HEK293 (cell line): ENCODE results near the gene MYO1D.

Experiments used
- CTCF ChIA-PET: fragments of 350-600 bp; formaldehyde crosslinking; extraction: SDS; loops from one replicate; lab custom pipeline; 2021; ENCODE audit warnings: antibody characterized with exemption; lab: Yijun Ruan, JAX
- POLR2A ChIA-PET: fragments of 300-600 bp; formaldehyde crosslinking; extraction: SDS; loops from one replicate; lab custom pipeline; 2020; ENCODE audit warnings: antibody characterized with exemption, inconsistent platforms; lab: Yijun Ruan, JAX
- H3K27ac ChIP-seq: fragments of 200-500 bp; sonication (Bioruptor generic); 2 replicates; pipeline ENCODE4 v1.5.1; 2014; ENCODE audit warnings: low read depth, low read length, control low read depth, inconsistent platforms; ENCODE audit errors: extremely low read depth
- H3K36me3 ChIP-seq, 2 experiments: fragments of 200-500 bp in 1 of 2; sonication (Bioruptor generic) in 1 of 2; 1 replicate in 1 of 2; 2 replicates in 1 of 2; pipeline ENCODE4 v1.5.1; 2014 to 2017; ENCODE audit warnings: inconsistent platforms in 2 of 2, low read length in 2 of 2; ENCODE audit not compliant: control insufficient read depth in 2 of 2, insufficient read depth in 1 of 2
- H3K4me1 ChIP-seq: fragments of 200-500 bp; sonication (Bioruptor generic); 2 replicates; pipeline ENCODE4 v1.5.1; 2014; ENCODE audit warnings: mild to moderate bottlenecking, low read length, inconsistent platforms; ENCODE audit not compliant: control insufficient read depth, insufficient read depth
- H3K4me3 ChIP-seq: 2 replicates; pipeline ENCODE4 v1.5.1; 2011; ENCODE audit warnings: low read depth, mild to moderate bottlenecking, control low read depth, low read length, moderate library complexity
- H3K9me3 ChIP-seq: fragments of 200-500 bp; sonication (Bioruptor generic); 2 replicates; pipeline ENCODE4 v1.5.1; 2014; ENCODE audit warnings: low read depth, low read length, inconsistent platforms; ENCODE audit not compliant: control insufficient read depth, insufficient read depth
- GLIS1 ChIP-seq: fragments of 450-650 bp; formaldehyde crosslinking; IDR thresholded peaks from 2 replicates; pipeline ENCODE4 v1.5.1; 2016; ENCODE audit warnings: missing biosample characterization, missing genetic modification characterization
- KLF1 ChIP-seq: fragments of 450-650 bp; formaldehyde crosslinking; IDR thresholded peaks from 2 replicates; pipeline ENCODE4 v1.5.1; 2016; ENCODE audit warnings: missing biosample characterization, missing genetic modification characterization
- KLF8 ChIP-seq: fragments of 450-650 bp; formaldehyde crosslinking; IDR thresholded peaks from 2 replicates; pipeline ENCODE4 v1.5.1; 2016; ENCODE audit warnings: missing biosample characterization, missing genetic modification characterization
- MEIS1 ChIP-seq: sonication (generic); formaldehyde crosslinking; IDR thresholded peaks from 2 replicates; pipeline ENCODE4 v1.8.1; 2022; ENCODE audit warnings: missing genetic modification reagents, mild to moderate bottlenecking, borderline replicate concordance
- MYNN ChIP-seq: fragments of 450-650 bp; formaldehyde crosslinking; IDR thresholded peaks from 2 replicates; pipeline ENCODE4 v1.5.1; 2016; ENCODE audit warnings: missing biosample characterization, missing genetic modification characterization, borderline replicate concordance
- SETDB1 ChIP-seq: IDR thresholded peaks from one replicate; pipeline ENCODE4 v1.6.1; 2017; ENCODE audit warnings: mild to moderate bottlenecking, low read length, moderate library complexity, mixed read lengths; ENCODE audit not compliant: insufficient read length
- TRIM28 ChIP-seq: IDR thresholded peaks from 2 replicates; pipeline ENCODE4 v1.6.1; 2011; ENCODE audit warnings: low read length, control low read depth, borderline replicate concordance
- ZBTB21 ChIP-seq: fragments of 450-650 bp; formaldehyde crosslinking; IDR thresholded peaks from 2 replicates; pipeline ENCODE4 v1.5.1; 2017; ENCODE audit warnings: missing biosample characterization, missing genetic modification characterization
- ZNF114 ChIP-seq: fragments of 450-650 bp; formaldehyde crosslinking; IDR thresholded peaks from 2 replicates; pipeline ENCODE4 v1.5.0; 2017; ENCODE audit warnings: missing biosample characterization, missing genetic modification characterization
- ZNF174 ChIP-seq: fragments of 450-650 bp; formaldehyde crosslinking; IDR thresholded peaks from 2 replicates; pipeline ENCODE4 v1.5.0; 2017; ENCODE audit warnings: missing biosample characterization, mild to moderate bottlenecking, missing genetic modification characterization
- ZNF366 ChIP-seq: fragments of 450-650 bp; formaldehyde crosslinking; conservative IDR thresholded peaks from 2 replicates; pipeline ENCODE4 v1.5.1; 2016; ENCODE audit warnings: missing biosample characterization, missing genetic modification characterization
- ZNF555 ChIP-seq: fragments of 450-650 bp; formaldehyde crosslinking; conservative IDR thresholded peaks from 2 replicates; pipeline ENCODE4 v1.5.1; 2017; ENCODE audit warnings: missing biosample characterization, mild to moderate bottlenecking, missing genetic modification characterization, inconsistent platforms
- ZNF558 ChIP-seq: fragments of 450-650 bp; formaldehyde crosslinking; IDR thresholded peaks from 2 replicates; pipeline ENCODE4 v1.5.1; 2016; ENCODE audit warnings: missing biosample characterization, missing genetic modification characterization
- ZNF660 ChIP-seq: fragments of 450-650 bp; IDR thresholded peaks from 2 replicates; pipeline ENCODE4 v1.5.1; 2018; ENCODE audit warnings: missing biosample characterization, mild to moderate bottlenecking, missing genetic modification characterization
- ZNF791 ChIP-seq: fragments of 450-650 bp; formaldehyde crosslinking; IDR thresholded peaks from 2 replicates; pipeline ENCODE4 v1.5.1; 2016; ENCODE audit warnings: missing biosample characterization, missing genetic modification characterization
- ZSCAN23 ChIP-seq: fragments of 450-650 bp; formaldehyde crosslinking; IDR thresholded peaks from 2 replicates; pipeline ENCODE4 v1.5.1; 2016; ENCODE audit warnings: missing biosample characterization, missing genetic modification characterization
- TF ChIP-seq, protein P1 (sequence below): fragments of 450-650 bp; formaldehyde crosslinking; IDR thresholded peaks from 2 replicates; pipeline ENCODE4; 2016; ENCODE audit warnings: missing biosample characterization, missing genetic modification characterization
- TF ChIP-seq, protein P2 (sequence below): fragments of 450-650 bp; formaldehyde crosslinking; IDR thresholded peaks from 2 replicates; pipeline ENCODE4 v1.5.1; 2016; ENCODE audit warnings: missing biosample characterization, missing genetic modification characterization, low read depth
- TF ChIP-seq, protein P3 (sequence below): fragments of 450-650 bp; formaldehyde crosslinking; IDR thresholded peaks from 2 replicates; pipeline ENCODE4 v1.5.1; 2016; ENCODE audit warnings: missing biosample characterization, missing genetic modification characterization
- TF ChIP-seq, protein P4 (sequence below): fragments of 450-650 bp; formaldehyde crosslinking; IDR thresholded peaks from 2 replicates; pipeline ENCODE4 v1.5.1; 2016; ENCODE audit warnings: missing biosample characterization, missing genetic modification characterization
- TF ChIP-seq, protein P5 (sequence below): fragments of 450-650 bp; formaldehyde crosslinking; IDR thresholded peaks from 2 replicates; pipeline ENCODE4 v1.5.1; 2016; ENCODE audit warnings: missing biosample characterization, missing genetic modification characterization
- TF ChIP-seq, protein P6 (sequence below): fragments of 450-650 bp; formaldehyde crosslinking; IDR thresholded peaks from 2 replicates; pipeline ENCODE4 v1.5.1; 2017; ENCODE audit warnings: missing biosample characterization, missing genetic modification characterization
- TF ChIP-seq, protein P7 (sequence below): fragments of 450-650 bp; formaldehyde crosslinking; IDR thresholded peaks from 2 replicates; pipeline ENCODE4 v1.5.0; 2017; ENCODE audit warnings: missing biosample characterization, missing genetic modification characterization, borderline replicate concordance

The MYO1D gene

DNA sequence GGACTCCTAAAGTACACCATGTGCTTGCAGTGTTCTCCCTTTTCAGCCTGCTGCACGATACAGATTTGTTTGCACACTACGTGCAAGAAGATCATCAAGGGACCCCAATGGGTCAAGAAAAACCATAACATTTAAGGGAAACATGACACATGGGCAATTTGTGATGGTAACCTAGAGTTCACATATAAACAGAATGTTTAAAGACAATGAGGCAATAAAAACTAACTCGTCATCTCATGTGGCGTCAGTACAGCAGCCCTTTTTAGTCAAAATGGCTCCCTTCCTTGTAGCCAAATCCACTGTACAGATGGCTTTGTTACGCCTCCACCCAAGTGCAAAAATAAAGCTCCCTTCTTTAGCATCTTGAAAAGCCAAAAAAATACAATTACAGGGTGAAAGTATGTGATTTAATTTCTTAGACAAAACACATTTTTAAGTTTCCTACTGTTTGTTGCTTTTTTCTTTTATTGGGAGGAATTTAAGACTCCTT is 216.4 kb downstream of the MYO1D start:
- H3K9me3 ChIP-seq = no peaks in the 10 kb centered on the region
- no peak overlapping the region for H3K4me3 ChIP-seq
- no peak overlapping the region for H3K27ac ChIP-seq
- TF ChIP-seq, protein P1, sequence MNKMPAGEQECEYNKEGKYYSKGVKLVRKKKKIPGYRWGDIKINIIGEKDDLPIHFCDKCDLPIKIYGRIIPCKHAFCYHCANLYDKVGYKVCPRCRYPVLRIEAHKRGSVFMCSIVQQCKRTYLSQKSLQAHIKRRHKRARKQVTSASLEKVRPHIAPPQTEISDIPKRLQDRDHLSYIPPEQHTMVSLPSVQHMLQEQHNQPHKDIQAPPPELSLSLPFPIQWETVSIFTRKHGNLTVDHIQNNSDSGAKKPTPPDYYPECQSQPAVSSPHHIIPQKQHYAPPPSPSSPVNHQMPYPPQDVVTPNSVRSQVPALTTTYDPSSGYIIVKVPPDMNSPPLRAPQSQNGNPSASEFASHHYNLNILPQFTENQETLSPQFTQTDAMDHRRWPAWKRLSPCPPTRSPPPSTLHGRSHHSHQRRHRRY (tag by site-specific recombination) = no peak
- TF ChIP-seq ZBTB21 (no peak), KLF8 (tag by site-specific recombination) (no peak), KLF1 (tag by site-specific recombination) (no peak), GLIS1 (tag by site-specific recombination) (no peak), ZSCAN23 (tag by site-specific recombination) (no peak), ZNF558 (no peak), ZNF366 (tag by site-specific recombination) (no peak), ZNF555 (tag by site-specific recombination) (no peak), ZNF791 (tag by site-specific recombination) (no peak)
- TF ChIP-seq, protein P2, sequence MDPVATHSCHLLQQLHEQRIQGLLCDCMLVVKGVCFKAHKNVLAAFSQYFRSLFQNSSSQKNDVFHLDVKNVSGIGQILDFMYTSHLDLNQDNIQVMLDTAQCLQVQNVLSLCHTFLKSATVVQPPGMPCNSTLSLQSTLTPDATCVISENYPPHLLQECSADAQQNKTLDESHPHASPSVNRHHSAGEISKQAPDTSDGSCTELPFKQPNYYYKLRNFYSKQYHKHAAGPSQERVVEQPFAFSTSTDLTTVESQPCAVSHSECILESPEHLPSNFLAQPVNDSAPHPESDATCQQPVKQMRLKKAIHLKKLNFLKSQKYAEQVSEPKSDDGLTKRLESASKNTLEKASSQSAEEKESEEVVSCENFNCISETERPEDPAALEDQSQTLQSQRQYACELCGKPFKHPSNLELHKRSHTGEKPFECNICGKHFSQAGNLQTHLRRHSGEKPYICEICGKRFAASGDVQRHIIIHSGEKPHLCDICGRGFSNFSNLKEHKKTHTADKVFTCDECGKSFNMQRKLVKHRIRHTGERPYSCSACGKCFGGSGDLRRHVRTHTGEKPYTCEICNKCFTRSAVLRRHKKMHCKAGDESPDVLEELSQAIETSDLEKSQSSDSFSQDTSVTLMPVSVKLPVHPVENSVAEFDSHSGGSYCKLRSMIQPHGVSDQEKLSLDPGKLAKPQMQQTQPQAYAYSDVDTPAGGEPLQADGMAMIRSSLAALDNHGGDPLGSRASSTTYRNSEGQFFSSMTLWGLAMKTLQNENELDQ = no peak
- TF ChIP-seq, protein P3, sequence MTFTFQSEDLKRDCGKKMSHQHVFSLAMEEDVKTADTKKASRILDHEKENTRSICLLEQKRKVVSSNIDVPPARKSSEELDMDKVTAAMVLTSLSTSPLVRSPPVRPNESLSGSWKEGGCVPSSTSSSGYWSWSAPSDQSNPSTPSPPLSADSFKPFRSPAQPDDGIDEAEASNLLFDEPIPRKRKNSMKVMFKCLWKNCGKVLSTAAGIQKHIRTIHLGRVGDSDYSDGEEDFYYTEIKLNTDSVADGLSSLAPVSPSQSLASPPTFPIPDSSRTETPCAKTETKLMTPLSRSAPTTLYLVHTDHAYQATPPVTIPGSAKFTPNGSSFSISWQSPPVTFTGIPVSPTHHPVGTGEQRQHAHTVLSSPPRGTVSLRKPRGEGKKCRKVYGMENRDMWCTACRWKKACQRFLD (tag by site-specific recombination) = no peak
- TF ChIP-seq, protein P4, sequence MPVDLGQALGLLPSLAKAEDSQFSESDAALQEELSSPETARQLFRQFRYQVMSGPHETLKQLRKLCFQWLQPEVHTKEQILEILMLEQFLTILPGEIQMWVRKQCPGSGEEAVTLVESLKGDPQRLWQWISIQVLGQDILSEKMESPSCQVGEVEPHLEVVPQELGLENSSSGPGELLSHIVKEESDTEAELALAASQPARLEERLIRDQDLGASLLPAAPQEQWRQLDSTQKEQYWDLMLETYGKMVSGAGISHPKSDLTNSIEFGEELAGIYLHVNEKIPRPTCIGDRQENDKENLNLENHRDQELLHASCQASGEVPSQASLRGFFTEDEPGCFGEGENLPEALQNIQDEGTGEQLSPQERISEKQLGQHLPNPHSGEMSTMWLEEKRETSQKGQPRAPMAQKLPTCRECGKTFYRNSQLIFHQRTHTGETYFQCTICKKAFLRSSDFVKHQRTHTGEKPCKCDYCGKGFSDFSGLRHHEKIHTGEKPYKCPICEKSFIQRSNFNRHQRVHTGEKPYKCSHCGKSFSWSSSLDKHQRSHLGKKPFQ (tag by site-specific recombination) = no peak
- POLR2A ChIA-PET = no interaction called here
- CTCF ChIA-PET = interaction anchor here (0.7 to 1.0 kb wide), 3 partner anchors 8 to 96 kb away, joined by 3 to 6 read pairs (median 3); no protein-coding TSS in a partner anchor
- H3K4me1 ChIP-seq = no peaks in the 10 kb centered on the region
- peaks cover 8 to 16% of the 10 kb centered on the region in 2 experiments; a peak in 2 of 3 replicates for H3K36me3 ChIP-seq

DNA sequence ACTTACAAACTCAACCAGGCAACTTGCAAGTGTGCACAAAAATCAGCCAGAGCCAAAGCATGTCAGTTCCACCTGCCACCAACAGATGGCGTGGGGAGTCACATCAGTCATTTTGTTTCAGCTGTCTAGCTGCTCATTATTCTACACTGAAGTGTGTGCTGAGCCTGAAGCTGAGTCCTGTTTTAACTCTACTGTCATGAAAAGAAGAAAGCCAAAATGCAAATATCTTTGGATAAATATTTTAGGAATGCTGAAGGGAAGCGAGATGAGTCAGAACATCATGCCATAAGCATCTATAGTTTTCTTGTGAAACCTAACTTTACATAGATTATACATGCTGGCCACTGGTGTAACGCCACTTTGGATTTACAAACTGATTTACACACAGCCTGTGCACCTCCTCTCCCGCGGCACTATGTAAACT is 217.5 kb downstream of the MYO1D start:
- Histone ChIP-seq H3K27ac (no peak overlapping the region), H3K36me3 (peaks cover 8 to 20% of the 10 kb centered on the region in 2 experiments; a peak in 2 of 3 replicates), H3K9me3 (no peaks in the 10 kb centered on the region), H3K4me1 (no peaks in the 10 kb centered on the region), H3K4me3 (no peak overlapping the region)
- ChIA-PET CTCF (interaction anchor here (0.6 to 3.0 kb wide), 44 partner anchors 8 to 407 kb away, joined by 3 to 30 read pairs (median 5); partner anchors contain the start of gene CDK5R1), POLR2A (no interaction called here)
- peak; percentile 51; the same call in 1 of the 2 replicates for TF ChIP-seq TRIM28
- no peak for TF ChIP-seq MEIS1
- 0 out of 2 replicates have a peak, but pooled peaks have one; percentile 19 for TF ChIP-seq ZNF660
- TF ChIP-seq ZNF114 (tag by site-specific recombination) = no peak
- no peak for TF ChIP-seq SETDB1
- TF ChIP-seq, protein P5, sequence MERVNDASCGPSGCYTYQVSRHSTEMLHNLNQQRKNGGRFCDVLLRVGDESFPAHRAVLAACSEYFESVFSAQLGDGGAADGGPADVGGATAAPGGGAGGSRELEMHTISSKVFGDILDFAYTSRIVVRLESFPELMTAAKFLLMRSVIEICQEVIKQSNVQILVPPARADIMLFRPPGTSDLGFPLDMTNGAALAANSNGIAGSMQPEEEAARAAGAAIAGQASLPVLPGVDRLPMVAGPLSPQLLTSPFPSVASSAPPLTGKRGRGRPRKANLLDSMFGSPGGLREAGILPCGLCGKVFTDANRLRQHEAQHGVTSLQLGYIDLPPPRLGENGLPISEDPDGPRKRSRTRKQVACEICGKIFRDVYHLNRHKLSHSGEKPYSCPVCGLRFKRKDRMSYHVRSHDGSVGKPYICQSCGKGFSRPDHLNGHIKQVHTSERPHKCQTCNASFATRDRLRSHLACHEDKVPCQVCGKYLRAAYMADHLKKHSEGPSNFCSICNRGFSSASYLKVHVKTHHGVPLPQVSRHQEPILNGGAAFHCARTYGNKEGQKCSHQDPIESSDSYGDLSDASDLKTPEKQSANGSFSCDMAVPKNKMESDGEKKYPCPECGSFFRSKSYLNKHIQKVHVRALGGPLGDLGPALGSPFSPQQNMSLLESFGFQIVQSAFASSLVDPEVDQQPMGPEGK = no peak
- TF ChIP-seq, protein P6, sequence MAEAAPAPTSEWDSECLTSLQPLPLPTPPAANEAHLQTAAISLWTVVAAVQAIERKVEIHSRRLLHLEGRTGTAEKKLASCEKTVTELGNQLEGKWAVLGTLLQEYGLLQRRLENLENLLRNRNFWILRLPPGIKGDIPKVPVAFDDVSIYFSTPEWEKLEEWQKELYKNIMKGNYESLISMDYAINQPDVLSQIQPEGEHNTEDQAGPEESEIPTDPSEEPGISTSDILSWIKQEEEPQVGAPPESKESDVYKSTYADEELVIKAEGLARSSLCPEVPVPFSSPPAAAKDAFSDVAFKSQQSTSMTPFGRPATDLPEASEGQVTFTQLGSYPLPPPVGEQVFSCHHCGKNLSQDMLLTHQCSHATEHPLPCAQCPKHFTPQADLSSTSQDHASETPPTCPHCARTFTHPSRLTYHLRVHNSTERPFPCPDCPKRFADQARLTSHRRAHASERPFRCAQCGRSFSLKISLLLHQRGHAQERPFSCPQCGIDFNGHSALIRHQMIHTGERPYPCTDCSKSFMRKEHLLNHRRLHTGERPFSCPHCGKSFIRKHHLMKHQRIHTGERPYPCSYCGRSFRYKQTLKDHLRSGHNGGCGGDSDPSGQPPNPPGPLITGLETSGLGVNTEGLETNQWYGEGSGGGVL (tag by site-specific recombination) = no peak
- TF ChIP-seq ZNF174 (tag by site-specific recombination) = no peak
- TF ChIP-seq, protein P7, sequence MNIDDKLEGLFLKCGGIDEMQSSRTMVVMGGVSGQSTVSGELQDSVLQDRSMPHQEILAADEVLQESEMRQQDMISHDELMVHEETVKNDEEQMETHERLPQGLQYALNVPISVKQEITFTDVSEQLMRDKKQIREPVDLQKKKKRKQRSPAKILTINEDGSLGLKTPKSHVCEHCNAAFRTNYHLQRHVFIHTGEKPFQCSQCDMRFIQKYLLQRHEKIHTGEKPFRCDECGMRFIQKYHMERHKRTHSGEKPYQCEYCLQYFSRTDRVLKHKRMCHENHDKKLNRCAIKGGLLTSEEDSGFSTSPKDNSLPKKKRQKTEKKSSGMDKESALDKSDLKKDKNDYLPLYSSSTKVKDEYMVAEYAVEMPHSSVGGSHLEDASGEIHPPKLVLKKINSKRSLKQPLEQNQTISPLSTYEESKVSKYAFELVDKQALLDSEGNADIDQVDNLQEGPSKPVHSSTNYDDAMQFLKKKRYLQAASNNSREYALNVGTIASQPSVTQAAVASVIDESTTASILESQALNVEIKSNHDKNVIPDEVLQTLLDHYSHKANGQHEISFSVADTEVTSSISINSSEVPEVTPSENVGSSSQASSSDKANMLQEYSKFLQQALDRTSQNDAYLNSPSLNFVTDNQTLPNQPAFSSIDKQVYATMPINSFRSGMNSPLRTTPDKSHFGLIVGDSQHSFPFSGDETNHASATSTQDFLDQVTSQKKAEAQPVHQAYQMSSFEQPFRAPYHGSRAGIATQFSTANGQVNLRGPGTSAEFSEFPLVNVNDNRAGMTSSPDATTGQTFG (tag by site-specific recombination) = no peak
- no peak for TF ChIP-seq MYNN
